Naive B cell (primary cell): ENCODE results near the gene GALNT10. TPM values are rescaled to one million over a fixed set of nuclear protein-coding genes. Genes with fewer than 3 reads are reported as not detected.

ENCODE experiments used
- ATAC-seq, 2 donors: fragments of 150-1000 bp; cut with Tn5 transposase; 2 replicates each; pipeline ENCODE4 v1.10.0; 2021; ENCODE audit warnings: low read depth in 2 of 2, mild to moderate bottlenecking in 2 of 2, moderate library complexity in 2 of 2
- DNase-seq: peaks from one replicate; pipeline ENCODE4 v3.0.0; 2022
- H3K27ac Mint-ChIP-seq, 6 donors: one replicate each; pipeline ENCODE4 v1.8.0; 2020 to 2022; ENCODE audit warnings: mild to moderate bottlenecking in 6 of 6, mixed read lengths in 6 of 6, moderate library complexity in 5 of 6, inconsistent platforms in 2 of 6
- H3K27me3 Mint-ChIP-seq, 3 donors: one replicate each; pipeline ENCODE4 v1.8.0; 2021 to 2022; ENCODE audit warnings: mixed read lengths in 3 of 3, mild to moderate bottlenecking in 1 of 3
- H3K36me3 Mint-ChIP-seq, 2 donors: one replicate each; pipeline ENCODE4 v1.8.0; 2020 to 2022; ENCODE audit warnings: mixed read lengths in 2 of 2, inconsistent platforms in 1 of 2, mild to moderate bottlenecking in 1 of 2
- H3K4me1 Mint-ChIP-seq, 3 donors: one replicate each; pipeline ENCODE4 v1.8.0; 2020 to 2022; ENCODE audit warnings: mixed read lengths in 3 of 3, inconsistent platforms in 1 of 3, mild to moderate bottlenecking in 1 of 3, moderate library complexity in 1 of 3
- H3K4me3 Mint-ChIP-seq, 8 donors: one replicate each; pipeline ENCODE4 v1.8.0; 2020 to 2022; ENCODE audit warnings: mild to moderate bottlenecking in 8 of 8, mixed read lengths in 8 of 8, moderate library complexity in 8 of 8, inconsistent platforms in 2 of 8
- H3K9me3 Mint-ChIP-seq, 7 donors: one replicate each; pipeline ENCODE4 v1.8.0; 2020 to 2022; ENCODE audit warnings: mixed read lengths in 7 of 7, mild to moderate bottlenecking in 5 of 7, inconsistent platforms in 2 of 7, moderate library complexity in 1 of 7
- polyA plus RNA-seq, 6 donors: library from polyadenylated mRNA; unstranded; fragments of 300-500 nt; fragmentation: Illumina TruSeq; gene quantifications; one replicate each; pipeline ENCODE4 v1.2.3, GENCODE V29; 2021; ENCODE audit warnings: low read depth in 6 of 6

GALNT10 gene
- polyA plus RNA-seq, 6 donors from 2014 or later: 13.6 to 29.3 (median 19.7) TPM

- Mint-ChIP-seq H3K9me3 (no peaks in the 10 kb centered on the region), H3K27ac (peak overlapping the region in 3 of 6 donors; percentile 31 to 88 (median 54)), H3K36me3 (peaks cover 6 to 15% of the 10 kb centered on the region in 2 donors), H3K4me3 (no peak overlapping the region), H3K27me3 (no peaks in the 10 kb centered on the region), H3K4me1 (peaks cover 6 to 16% (median 15%) of the 10 kb centered on the region in 3 donors)
- no peak for DNase-seq
- ATAC-seq: no peak
Observed at GRCh38 chr5:154406826-154407225, 216.3 kb downstream of the GALNT10 start.

DNA sequence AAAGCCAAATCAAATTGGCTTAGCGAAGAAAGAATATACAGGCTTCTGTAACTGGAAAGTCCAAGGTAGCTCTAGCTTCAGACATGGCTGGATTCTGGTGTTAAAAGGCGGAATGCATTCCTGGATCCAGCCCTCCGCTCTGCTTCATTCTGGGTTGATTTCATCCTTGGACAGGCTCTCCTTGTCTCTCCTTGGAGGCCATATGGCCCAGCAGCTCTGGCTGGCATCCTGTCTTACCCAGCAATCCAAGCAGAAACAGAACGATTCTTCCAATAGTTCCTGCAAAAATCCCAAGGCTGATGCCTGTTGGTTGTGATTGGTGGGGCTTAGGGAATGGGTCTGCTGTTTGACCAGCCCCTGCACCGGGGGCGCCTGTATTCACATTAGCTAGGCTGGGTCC is 218.3 kb downstream of the GALNT10 start:
- no peak overlapping the region for H3K4me3 Mint-ChIP-seq
- H3K27ac Mint-ChIP-seq: peak overlapping the region in 1 of 6 donors; percentile 32
- H3K4me1 Mint-ChIP-seq: peaks cover 6 to 18% (median 16%) of the 10 kb centered on the region in 3 donors
- no peaks in the 10 kb centered on the region for H3K27me3 Mint-ChIP-seq
- H3K9me3 Mint-ChIP-seq: no peaks in the 10 kb centered on the region
- ATAC-seq (no peak), DNase-seq (no peak)
- peaks cover 11 to 29% of the 10 kb centered on the region in 2 donors for H3K36me3 Mint-ChIP-seq

GRCh38 chr5:154409230-154409840 is 218.8 kb downstream of the GALNT10 start:
- DNase-seq (no peak), ATAC-seq (no peak)
- no peaks in the 10 kb centered on the region for H3K27me3 Mint-ChIP-seq
- H3K4me1 Mint-ChIP-seq: peaks cover 7 to 17% (median 15%) of the 10 kb centered on the region in 3 donors
- peak overlapping the region in 1 of 6 donors; percentile 32 for H3K27ac Mint-ChIP-seq
- H3K9me3 Mint-ChIP-seq: no peaks in the 10 kb centered on the region
- H3K4me3 Mint-ChIP-seq: no peak overlapping the region
- H3K36me3 Mint-ChIP-seq: peaks cover 11 to 33% of the 10 kb centered on the region in 2 donors

GRCh38 chr5:154410008-154410407 is 219.5 kb downstream of the GALNT10 start:
- H3K36me3 Mint-ChIP-seq: peaks cover 11 to 38% of the 10 kb centered on the region in 2 donors
- H3K27ac Mint-ChIP-seq: peak overlapping the region in 1 of 6 donors; percentile 69
- ATAC-seq: no peak
- H3K4me3 Mint-ChIP-seq: no peak overlapping the region
- no peaks in the 10 kb centered on the region for H3K27me3 Mint-ChIP-seq
- H3K4me1 Mint-ChIP-seq: peaks cover 9 to 15% (median 11%) of the 10 kb centered on the region in 3 donors
- no peak for DNase-seq
- H3K9me3 Mint-ChIP-seq: no peaks in the 10 kb centered on the region

GRCh38 chr5:154410786-154411185 is 220.3 kb downstream of the GALNT10 start:
- Mint-ChIP-seq H3K4me3 (peak overlapping the region in 1 of 8 donors; percentile 66), H3K27ac (peak overlapping the region in 1 of 6 donors; percentile 61), H3K9me3 (no peaks in the 10 kb centered on the region), H3K36me3 (peaks cover 11 to 38% of the 10 kb centered on the region in 2 donors), H3K27me3 (no peaks in the 10 kb centered on the region), H3K4me1 (peaks cover 4 to 11% (median 6%) of the 10 kb centered on the region in 3 donors)
- DNase-seq (no peak), ATAC-seq (no peak)

DNA sequence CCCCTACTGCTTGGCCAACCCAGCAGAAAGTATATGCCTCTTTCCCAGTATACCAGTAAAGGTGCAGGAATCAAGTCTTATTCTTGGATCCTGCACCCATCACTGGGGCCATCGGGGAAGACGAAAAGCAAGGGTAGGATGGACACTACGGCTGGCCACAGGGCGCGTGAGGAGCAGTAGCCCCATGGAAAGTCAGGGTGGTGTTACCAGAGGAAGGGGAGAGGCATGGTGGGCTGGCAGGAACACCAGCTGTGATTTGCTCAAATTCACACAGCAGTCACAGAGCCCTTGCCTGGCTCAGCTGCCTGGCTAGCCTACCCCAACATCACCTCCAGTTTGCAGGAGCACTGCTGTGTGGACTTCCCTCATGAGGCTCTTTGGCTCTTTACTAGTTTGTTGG is 220.8 kb downstream of the GALNT10 start:
- DNase-seq: no peak
- Mint-ChIP-seq H3K4me3 (peak overlapping the region in 2 of 8 donors; percentile 22 to 64), H3K4me1 (peaks cover 4 to 16% (median 6%) of the 10 kb centered on the region in 3 donors), H3K36me3 (peaks cover 11 to 38% of the 10 kb centered on the region in 2 donors), H3K27me3 (no peaks in the 10 kb centered on the region), H3K27ac (peak overlapping the region in 2 of 6 donors; percentile 61 to 68), H3K9me3 (no peaks in the 10 kb centered on the region)
- no peak for ATAC-seq

- Mint-ChIP-seq H3K4me1 (peaks cover 4 to 25% (median 15%) of the 10 kb centered on the region in 3 donors), H3K4me3 (no peak overlapping the region), H3K36me3 (peaks cover 11 to 32% of the 10 kb centered on the region in 2 donors), H3K9me3 (no peaks in the 10 kb centered on the region), H3K27ac (no peak overlapping the region), H3K27me3 (no peaks in the 10 kb centered on the region)
- no peak for ATAC-seq
- DNase-seq: no peak
Observed at GRCh38 chr5:154412316-154412715, 221.8 kb downstream of the GALNT10 start.

DNA sequence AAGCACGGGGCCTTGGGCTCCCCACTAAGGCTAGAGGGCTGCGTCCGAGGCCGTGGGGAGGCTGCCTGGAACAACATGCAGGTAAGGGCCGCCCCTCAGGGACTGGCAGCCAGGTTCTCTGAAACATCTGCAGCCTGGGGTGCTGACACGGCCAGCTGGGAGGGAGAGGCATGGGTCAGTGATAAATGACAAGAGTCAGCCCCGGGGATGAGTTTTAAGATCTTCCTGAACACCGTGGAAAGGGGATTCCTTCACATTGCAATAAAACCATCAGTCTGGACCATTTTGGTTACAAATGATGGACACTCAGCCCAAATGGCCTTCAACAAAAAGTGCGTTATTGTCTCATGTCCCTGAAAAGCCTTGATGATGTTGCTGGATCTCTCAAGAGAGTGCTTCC is 222.4 kb downstream of the GALNT10 start:
- Mint-ChIP-seq H3K27ac (peak overlapping the region in 2 of 6 donors; percentile 47 to 51), H3K9me3 (no peaks in the 10 kb centered on the region), H3K4me3 (no peak overlapping the region), H3K36me3 (peaks cover 11 to 32% of the 10 kb centered on the region in 2 donors), H3K4me1 (peaks cover 4 to 25% (median 15%) of the 10 kb centered on the region in 3 donors), H3K27me3 (no peaks in the 10 kb centered on the region)
- no peak for DNase-seq
- no peak for ATAC-seq

GRCh38 chr5:154415114-154415513 is 224.6 kb downstream of the GALNT10 start:
- Mint-ChIP-seq H3K27ac (no peak overlapping the region), H3K4me1 (peaks cover 4 to 25% (median 15%) of the 10 kb centered on the region in 3 donors), H3K4me3 (no peak overlapping the region), H3K36me3 (peaks cover 15 to 32% of the 10 kb centered on the region in 2 donors), H3K27me3 (no peaks in the 10 kb centered on the region), H3K9me3 (no peaks in the 10 kb centered on the region)
- DNase-seq (no peak), ATAC-seq (no peak)

- no peaks in the 10 kb centered on the region for H3K27me3 Mint-ChIP-seq
- peaks cover 0 to 7% (median 4%) of the 10 kb centered on the region in 7 donors for H3K9me3 Mint-ChIP-seq
- DNase-seq (no peak), ATAC-seq (no peak)
- no peak overlapping the region for H3K4me3 Mint-ChIP-seq
- peaks cover 4 to 24% (median 15%) of the 10 kb centered on the region in 3 donors for H3K4me1 Mint-ChIP-seq
- peaks cover 14 to 33% of the 10 kb centered on the region in 2 donors for H3K36me3 Mint-ChIP-seq
- peak overlapping the region in 2 of 6 donors; percentile 18 to 86 for H3K27ac Mint-ChIP-seq
Observed at GRCh38 chr5:154418344-154418820, 227.8 kb downstream of the GALNT10 start.

- Mint-ChIP-seq H3K4me3 (no peak overlapping the region), H3K9me3 (peaks cover 0 to 10% (median 6%) of the 10 kb centered on the region in 7 donors), H3K36me3 (peaks cover 22 to 36% of the 10 kb centered on the region in 2 donors), H3K27ac (peak overlapping the region in 2 of 6 donors; percentile 5 to 50), H3K4me1 (peaks cover 11 to 24% (median 20%) of the 10 kb centered on the region in 3 donors), H3K27me3 (no peaks in the 10 kb centered on the region)
- DNase-seq (no peak), ATAC-seq (no peak)
Observed at GRCh38 chr5:154419236-154419635, 228.7 kb downstream of the GALNT10 start.

- Mint-ChIP-seq H3K27ac (peak overlapping the region in 1 of 6 donors; percentile 11), H3K4me3 (no peak overlapping the region)
- ATAC-seq: no peak
Observed at GRCh38 chr5:154421868-154422267, 231.3 kb downstream of the GALNT10 start.

DNA sequence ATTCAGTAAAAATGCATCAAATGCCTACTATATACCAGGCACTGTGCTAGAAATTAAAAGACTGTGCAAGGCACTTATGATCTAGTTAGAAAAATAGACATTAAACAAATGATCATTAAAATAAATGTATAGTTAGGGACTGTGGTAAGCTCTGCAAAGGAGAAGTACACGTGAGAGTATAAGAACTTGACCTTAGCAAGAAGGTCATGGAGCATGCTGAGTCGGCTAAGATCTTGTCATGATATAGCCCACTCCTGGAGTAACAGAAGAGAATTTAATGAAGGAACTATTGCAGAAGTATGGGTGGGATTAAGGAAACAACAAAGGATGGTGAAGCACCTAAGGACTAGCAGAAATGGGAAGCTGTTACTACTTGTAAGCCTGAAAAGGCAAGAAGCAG is 231.8 kb downstream of the GALNT10 start:
- DNase-seq (no peak), ATAC-seq (no peak)
- Mint-ChIP-seq H3K9me3 (peaks cover 0 to 10% (median 6%) of the 10 kb centered on the region in 7 donors), H3K27me3 (no peaks in the 10 kb centered on the region), H3K4me3 (no peak overlapping the region), H3K4me1 (peaks cover 2 to 12% (median 7%) of the 10 kb centered on the region in 3 donors), H3K27ac (no peak overlapping the region), H3K36me3 (peaks cover 25 to 33% of the 10 kb centered on the region in 2 donors)

More at GRCh38 chr5:154421868-154422267, 231.3 kb downstream of the GALNT10 start:
- Mint-ChIP-seq H3K4me1 (peaks cover 5 to 12% (median 11%) of the 10 kb centered on the region in 3 donors), H3K9me3 (peaks cover 0 to 10% (median 6%) of the 10 kb centered on the region in 7 donors), H3K27me3 (no peaks in the 10 kb centered on the region), H3K36me3 (peaks cover 25 to 33% of the 10 kb centered on the region in 2 donors)
- no peak for DNase-seq

- Mint-ChIP-seq H3K4me3 (no peak overlapping the region), H3K4me1 (peaks cover 4 to 12% (median 6%) of the 10 kb centered on the region in 3 donors), H3K27ac (no peak overlapping the region), H3K9me3 (peaks cover 0 to 7% (median 4%) of the 10 kb centered on the region in 7 donors), H3K27me3 (no peaks in the 10 kb centered on the region), H3K36me3 (peaks cover 13 to 14% of the 10 kb centered on the region in 2 donors)
- DNase-seq (no peak), ATAC-seq (no peak)
Observed at GRCh38 chr5:154428208-154428607, 237.7 kb downstream of the GALNT10 start.
